HG02885 (cell line): ENCODE measurements around the gene MTUS2.
A peak's percentile ranks its signal among the peaks of the same experiment; 100 is the strongest.

Source experiments
- ATAC-seq: cut with Tn5 transposase; IDR thresholded peaks from one replicate; pipeline ENCODE4 v1.9.1; 2021; ENCODE audit warnings: mild to moderate bottlenecking; ENCODE audit not compliant: unreplicated experiment, poor library complexity

MTUS2 gene

DNA sequence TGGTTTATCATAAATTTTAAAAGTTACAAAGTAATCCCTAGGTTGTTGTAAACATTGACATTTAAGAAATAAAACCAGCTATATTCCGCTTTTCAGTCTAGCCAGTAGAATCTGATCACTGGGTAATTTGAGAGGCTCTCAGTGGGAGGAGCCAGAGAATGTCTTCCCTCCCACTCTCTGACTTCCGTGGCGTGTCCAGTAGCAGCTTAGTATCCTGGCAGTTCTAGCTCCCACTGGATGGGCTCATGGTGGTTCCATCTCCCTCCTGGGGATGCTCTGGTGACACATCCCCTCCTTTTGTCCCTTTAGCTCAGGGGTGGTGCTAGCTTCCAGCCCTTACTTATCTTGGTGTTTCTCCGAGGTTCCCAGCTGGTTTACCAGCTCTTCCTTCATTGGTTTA, 34.5 kb downstream of the MTUS2 start:
- no peak for ATAC-seq

GRCh38 chr13:28856287-28856686, 36.1 kb downstream of the MTUS2 start:
- no peak for ATAC-seq

GRCh38 chr13:28859069-28859468, 38.9 kb downstream of the MTUS2 start:
- no peak for ATAC-seq

- ATAC-seq = no peak
Observed at GRCh38 chr13:28859717-28860116, 39.6 kb downstream of the MTUS2 start.

GRCh38 chr13:28864544-28864943, 44.4 kb downstream of the MTUS2 start:
- ATAC-seq = peak; percentile 45

DNA sequence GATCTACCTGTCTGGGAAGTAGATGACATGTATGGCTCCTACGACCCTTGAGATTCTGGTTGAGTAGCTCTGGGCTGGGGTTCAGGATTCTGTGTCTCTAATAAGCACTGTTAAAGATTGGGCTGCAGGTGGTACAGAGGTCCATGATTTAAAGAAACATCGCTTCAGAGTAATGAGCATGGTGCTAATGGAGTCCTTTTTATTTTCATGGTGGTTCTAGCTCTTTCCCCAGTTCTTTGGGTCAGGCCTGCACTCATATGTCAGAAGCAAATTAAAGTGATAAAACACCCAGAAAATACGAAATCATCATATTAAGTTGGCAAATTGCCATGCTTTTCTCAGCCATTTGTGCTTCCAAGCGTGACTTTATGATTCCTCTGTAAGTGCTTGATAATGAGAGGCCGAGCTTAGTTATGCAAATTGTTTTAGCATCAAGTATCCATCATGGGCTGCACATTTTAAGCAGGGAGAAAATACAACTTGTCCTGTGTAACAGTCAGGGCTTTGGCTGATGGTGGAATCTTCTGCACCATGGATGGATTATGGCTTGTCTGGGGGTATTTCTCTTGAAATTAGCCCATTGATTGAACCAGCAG, 45.1 kb downstream of the MTUS2 start:
- ATAC-seq = no peak

DNA sequence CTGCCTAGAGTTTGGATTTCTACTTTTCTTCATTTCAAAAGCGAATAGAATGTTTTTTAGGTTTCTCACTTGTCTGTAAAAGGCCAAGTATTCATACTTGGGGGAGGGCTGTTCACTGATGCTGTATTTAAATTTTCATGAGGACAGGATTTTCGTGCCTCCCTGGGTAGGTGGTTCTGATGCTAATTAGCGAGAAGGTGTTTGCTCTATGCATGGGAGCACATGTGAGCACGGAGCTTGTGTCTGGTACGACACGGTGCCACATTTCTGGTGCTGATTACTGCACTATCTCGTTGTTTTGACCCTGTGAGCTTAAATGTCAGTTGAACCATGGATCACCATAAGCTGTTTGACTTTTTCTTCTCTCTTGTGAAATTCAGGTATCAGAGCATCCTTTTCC, 45.8 kb downstream of the MTUS2 start:
- ATAC-seq = no peak

DNA sequence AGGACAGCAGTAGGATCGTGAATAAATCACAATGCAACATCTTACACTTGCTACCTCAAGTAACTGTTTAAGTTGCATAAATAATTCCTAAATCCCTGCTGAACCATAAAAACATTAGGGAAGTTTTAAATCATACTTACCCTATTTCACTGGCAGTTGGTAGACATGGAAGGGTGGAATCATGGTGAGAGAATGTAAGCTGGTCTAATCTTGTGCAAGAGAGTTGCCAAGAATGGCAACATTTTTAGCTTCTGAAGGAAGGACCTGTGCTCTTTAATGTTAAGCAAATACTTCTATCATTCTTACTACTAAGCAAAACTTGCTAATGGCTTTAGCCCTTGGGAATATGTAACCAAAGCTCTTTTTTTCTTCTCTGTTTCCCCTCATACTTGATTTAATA, 46.8 kb downstream of the MTUS2 start:
- ATAC-seq = no peak

DNA sequence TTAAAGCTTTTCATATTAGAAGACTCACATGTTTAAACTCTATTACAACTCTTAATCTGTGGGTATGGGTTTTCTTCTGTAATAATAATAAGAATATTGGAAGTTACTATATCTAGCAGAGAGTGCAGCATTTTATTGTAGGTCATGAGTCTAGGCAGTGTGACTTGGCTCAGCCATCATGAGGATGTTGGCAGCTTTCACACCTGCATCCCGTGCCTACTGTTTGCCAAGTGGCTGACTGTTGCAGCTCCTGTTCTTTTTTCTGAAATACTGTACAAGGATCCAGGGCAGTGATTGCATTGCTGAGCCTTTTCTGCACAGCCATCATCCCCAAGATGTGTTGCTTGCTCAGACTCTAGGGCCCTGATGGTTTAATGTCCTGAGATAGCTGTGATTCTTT, 47.4 kb downstream of the MTUS2 start:
- ATAC-seq = no peak

DNA sequence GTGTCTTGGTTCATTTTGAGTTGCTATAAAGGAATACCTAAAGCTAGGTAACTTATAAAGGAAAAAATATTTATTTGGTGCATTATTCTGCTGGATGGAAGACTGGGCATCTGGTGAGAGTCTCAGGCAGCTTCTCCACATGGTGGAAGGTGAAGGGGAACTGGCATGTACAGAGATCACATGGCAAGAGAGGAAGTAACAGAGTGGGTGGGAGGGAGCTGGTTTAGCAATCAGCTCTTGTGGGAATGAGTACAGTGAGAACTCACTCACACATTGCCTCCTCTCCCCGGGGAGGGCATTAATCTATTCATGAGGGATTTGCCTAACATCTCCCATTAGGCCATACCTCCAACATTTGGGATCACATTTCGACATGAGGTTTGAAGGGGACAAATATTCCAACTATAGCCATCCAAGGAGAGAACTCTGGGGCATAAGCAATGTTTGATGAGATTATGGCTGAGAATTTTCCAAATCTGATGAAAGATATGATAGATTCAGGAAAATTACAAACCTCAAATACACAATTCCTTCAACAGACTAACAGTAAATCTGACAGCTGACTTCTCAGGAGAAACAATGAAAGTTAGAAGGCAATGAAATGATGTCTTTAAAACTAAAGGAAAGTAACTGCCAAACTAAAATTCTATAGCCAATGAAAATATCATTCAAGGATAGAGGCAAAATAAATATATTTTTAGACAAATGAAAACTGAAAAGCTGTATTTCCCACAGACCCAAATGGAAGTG, 52.5 kb downstream of the MTUS2 start:
- no peak for ATAC-seq

DNA sequence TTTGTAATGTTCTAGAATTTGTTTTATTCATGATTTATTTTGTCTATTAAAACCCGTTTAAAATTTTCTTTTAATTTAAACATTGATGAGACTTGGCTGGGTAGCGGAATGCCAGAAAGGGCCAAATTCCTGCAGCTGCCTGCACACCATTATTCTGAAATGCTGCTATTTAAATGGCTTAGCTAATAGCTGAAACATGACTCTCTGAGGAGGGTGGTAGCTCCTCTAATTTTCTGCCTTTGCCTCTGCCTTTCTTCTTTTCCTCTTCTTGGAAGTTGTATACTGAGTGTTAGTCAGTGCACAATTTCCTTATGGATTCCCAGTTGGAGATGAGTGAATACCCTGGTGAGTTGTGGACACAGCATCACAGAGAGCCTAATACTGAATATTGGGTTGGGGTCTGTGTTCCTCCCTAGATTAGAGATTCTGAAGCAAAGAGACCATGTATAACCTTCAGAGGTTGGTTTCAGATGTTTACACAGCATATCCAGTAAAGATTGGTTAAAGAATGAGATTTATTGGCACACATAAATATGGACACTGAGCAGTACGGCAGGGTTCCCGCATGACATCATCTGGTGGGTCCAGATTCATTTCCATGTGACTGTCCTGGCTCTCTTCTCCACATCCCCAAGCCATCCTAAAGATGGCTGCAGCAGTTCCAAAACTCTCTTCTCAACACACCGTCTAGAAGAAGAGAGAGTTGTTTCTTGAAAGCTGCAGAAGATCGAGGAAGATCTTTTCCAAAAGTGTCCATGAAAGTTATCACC, 55.9 kb downstream of the MTUS2 start:
- ATAC-seq = no peak

DNA sequence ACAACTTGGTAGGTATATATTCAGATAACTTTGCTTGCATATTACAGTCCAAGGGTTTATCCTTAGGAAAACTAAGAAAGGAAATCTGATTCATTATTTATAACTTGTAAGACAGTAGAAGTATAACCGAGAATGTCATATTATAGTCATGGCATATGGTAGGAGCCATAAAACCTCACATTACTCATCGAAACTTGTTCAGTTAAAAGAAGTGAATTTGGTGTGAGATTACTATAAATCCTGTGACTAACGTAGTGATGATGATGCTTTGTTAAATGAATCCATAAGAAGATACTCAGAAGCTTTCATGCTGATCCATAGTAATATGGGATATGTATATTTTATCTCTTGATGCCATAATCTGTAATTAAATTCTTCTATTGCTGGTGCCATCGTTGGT, 57.3 kb downstream of the MTUS2 start:
- no peak for ATAC-seq

DNA sequence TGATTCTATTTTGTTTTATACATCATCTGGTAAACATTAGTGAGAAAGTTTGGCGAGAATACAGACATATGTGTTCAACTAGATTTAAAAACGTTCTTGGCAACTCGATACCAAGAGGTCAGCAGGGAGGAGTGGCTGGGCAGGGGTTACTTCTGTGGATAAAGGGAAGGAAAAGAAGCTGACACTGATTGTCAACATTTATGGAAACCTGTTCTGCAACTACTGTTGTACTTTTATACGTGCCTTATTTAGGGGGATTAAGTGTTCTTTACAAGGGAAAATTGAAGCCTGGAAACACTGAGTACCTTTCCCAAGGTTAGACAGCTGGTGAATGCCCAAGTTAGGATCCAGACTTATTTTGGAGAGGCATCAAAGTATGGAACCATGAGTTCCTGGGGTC, 65.0 kb downstream of the MTUS2 start:
- ATAC-seq = no peak

GRCh38 chr13:28889086-28889732, 69.1 kb downstream of the MTUS2 start:
- ATAC-seq = no peak

GRCh38 chr13:28890712-28891111, 70.6 kb downstream of the MTUS2 start:
- ATAC-seq = no peak

DNA sequence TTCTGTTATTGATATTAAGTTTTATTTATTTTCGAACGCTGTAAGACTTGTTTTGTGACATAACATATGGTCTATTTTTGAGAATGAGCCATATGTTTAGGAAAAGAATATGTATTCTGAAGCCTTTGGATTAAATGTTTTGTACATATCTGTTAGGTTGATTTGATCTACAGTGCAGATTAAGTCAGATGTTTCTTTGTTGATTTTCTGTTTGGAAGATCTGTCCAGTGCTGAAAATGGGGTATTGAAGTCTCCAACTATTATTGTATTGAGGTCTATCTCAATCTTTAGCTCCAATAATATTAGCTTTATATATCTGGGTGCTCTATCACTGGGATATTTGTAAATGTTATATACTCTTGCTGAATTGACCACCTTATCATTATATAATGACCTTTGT, 97.9 kb downstream of the MTUS2 start:
- ATAC-seq = no peak

GRCh38 chr13:28922341-28922740, 102.2 kb downstream of the MTUS2 start:
- no peak for ATAC-seq

DNA sequence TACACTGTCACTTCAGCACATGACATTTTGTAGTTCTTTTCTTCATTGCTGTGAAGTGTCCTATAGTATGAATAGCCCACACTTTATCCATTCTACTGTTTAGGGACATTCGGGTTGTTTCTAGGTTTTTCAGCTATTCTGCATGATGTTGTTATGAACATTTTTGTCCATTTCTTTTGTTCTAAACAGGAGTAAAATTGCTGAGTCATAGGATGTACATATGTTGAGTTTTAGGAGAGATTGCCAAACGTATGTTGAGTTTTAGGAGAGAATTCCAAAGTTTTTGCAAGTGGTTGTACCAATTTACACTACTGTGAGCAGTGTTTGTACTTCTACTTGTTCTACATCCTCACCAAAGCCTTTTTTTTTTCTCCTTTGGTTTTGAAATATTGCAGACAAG, 115.0 kb downstream of the MTUS2 start:
- ATAC-seq = no peak

- no peak for ATAC-seq
Observed at GRCh38 chr13:28942906-28943305, 122.8 kb downstream of the MTUS2 start.

GRCh38 chr13:28953714-28954418, 133.7 kb downstream of the MTUS2 start:
- no peak for ATAC-seq

DNA sequence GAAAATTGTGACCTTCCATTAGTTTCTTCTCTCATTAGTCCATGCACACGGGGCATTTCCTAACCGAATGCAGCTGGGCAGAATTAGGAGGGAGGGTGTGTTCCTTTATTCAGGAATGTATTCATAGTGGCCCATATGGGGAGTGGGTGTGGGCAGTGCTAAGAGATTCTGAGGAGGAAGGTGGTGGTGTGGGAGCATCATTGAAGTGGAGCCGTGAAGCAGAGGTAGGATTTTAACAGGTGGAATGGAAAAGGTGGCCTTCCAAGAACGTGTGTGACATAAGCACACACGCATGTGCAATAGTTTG, 134.2 kb downstream of the MTUS2 start:
- no peak for ATAC-seq
